ENCODE data around the gene OR6K2. TPM values are rescaled to one million over a fixed set of nuclear protein-coding genes. Genes with fewer than 3 reads are reported as not detected.

The OR6K2 gene
- total RNA-seq, 6 experiments from 2014 or later, result not detected

DNA sequence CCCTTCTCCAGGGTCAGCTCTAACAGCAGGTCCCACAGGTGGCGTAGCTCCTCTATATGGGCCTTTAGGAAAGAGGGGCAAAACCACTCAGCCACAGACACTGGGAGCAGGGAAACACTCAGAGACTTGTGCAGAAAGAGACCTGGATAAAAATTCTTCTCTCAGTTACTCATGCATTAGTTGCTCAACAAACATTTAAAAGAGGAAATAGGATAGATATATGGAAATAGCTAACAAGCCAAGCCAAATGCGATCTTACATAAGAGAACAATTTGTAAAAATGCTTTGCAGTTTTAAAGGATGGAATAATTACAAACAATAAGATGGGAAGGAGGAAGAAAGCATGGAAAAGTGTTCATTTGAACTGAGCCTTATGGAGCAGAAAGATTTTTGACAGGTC, 18.8 kb downstream of the OR6K2 start:
- Histone ChIP-seq H3K27ac (no peak overlapping the region), H3K36me3 (no peaks in the 10 kb centered on the region), H3K27me3 (no peaks in the 10 kb centered on the region), H3K4me3 (no peak overlapping the region), H3K9me3 (no peaks in the 10 kb centered on the region), H3K4me1 (no peaks in the 10 kb centered on the region)
- ATAC-seq (no peak), DNase-seq (no peak)
- TF ChIP-seq CTCF (IDR thresholded peaks at IDR 0.05), result no peak
- no peak for TF ChIP-seq POLR2A (IDR thresholded peaks at IDR 0.05)
- intact Hi-C loops (cut with DNase I), result no loop called here
- WGBS (ENCODE audit: insufficient coverage, low coverage, low lambda C conversion rate, missing lambda C conversion rate), result 65% methylated on average over 2 of the region's 2 CpGs

DNA sequence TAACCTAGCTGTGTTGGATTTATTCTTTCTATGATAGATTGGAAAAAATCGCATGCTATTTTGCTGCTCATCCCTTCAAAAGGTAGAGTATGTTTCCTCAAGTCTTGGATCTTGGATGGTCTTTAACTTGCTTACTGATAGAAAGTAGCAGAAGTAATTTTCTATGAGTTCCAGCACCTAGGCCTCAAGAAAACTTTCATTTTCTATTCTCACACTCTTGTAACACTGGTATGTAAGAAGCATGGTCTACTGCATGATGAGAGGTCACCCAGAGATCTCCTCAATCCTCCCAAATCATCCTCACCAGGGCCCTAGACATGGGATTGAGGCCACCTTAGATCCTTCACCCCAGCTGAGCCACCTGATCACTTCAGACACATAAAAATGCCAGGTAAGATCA, 21.2 kb downstream of the OR6K2 start:
- TF ChIP-seq POLR2A (IDR thresholded peaks at IDR 0.05), result no peak
- TF ChIP-seq CTCF (IDR thresholded peaks at IDR 0.05), result no peak
- DNase-seq (no peak), ATAC-seq (no peak)
- intact Hi-C loops (cut with DNase I), result no loop called here
- no peaks in the 10 kb centered on the region for H3K36me3 ChIP-seq
- no peak overlapping the region for H3K4me3 ChIP-seq
- 57% methylated on average over 1 of the region's 1 CpG for WGBS (ENCODE audit: insufficient coverage, low coverage, low lambda C conversion rate, missing lambda C conversion rate)
- no peaks in the 10 kb centered on the region for H3K9me3 ChIP-seq
- no peak overlapping the region for H3K27ac ChIP-seq
- no peaks in the 10 kb centered on the region for H3K4me1 ChIP-seq
- H3K27me3 ChIP-seq, result peaks cover 0 to 6% of the 10 kb centered on the region in 2 donors

- H3K4me1 ChIP-seq, result no peaks in the 10 kb centered on the region
- 25% methylated on average over 4 of the region's 4 CpGs for WGBS (ENCODE audit: insufficient coverage, low coverage, low lambda C conversion rate, missing lambda C conversion rate)
- intact Hi-C loops (cut with DNase I), result no loop called here
- no peak overlapping the region for H3K4me3 ChIP-seq
- H3K36me3 ChIP-seq, result no peaks in the 10 kb centered on the region
- no peaks in the 10 kb centered on the region for H3K9me3 ChIP-seq
- ATAC-seq (no peak), DNase-seq (no peak)
- no peak overlapping the region for H3K27ac ChIP-seq
- TF ChIP-seq CTCF (IDR thresholded peaks at IDR 0.05) (no peak), POLR2A (IDR thresholded peaks at IDR 0.05) (no peak)
- peaks cover 0 to 6% of the 10 kb centered on the region in 2 donors for H3K27me3 ChIP-seq
These were observed 24.7 kb downstream of the OR6K2 start for GRCh38 chr1:158675563-158676323.

- intact Hi-C loops (cut with DNase I), result no loop called here
- peaks cover 0 to 6% of the 10 kb centered on the region in 2 donors for H3K27me3 ChIP-seq
- ATAC-seq (no peak), DNase-seq (no peak)
- no peak for TF ChIP-seq POLR2A (IDR thresholded peaks at IDR 0.05)
- no peak for TF ChIP-seq CTCF (IDR thresholded peaks at IDR 0.05)
- no peak overlapping the region for H3K27ac ChIP-seq
- no peaks in the 10 kb centered on the region for H3K4me1 ChIP-seq
- H3K9me3 ChIP-seq, result no peaks in the 10 kb centered on the region
- H3K4me3 ChIP-seq, result no peak overlapping the region
- WGBS (ENCODE audit: insufficient coverage, low coverage, low lambda C conversion rate, missing lambda C conversion rate), result 63% methylated on average over 7 of the region's 7 CpGs
- H3K36me3 ChIP-seq, result no peaks in the 10 kb centered on the region
These were observed 26.1 kb downstream of the OR6K2 start for GRCh38 chr1:158674302-158674701.
